SK-N-SH (cell line): ENCODE measurements around the gene CDIPT. TPM values are rescaled to one million over a fixed set of nuclear protein-coding genes. Genes with fewer than 3 reads are reported as not detected.

Experiments used
- CTCF ChIA-PET: fragments of 300-600, 350-600 bp; formaldehyde crosslinking; extraction: SDS; loops from one replicate; lab custom pipeline; 2021; lab: Yijun Ruan, JAX
- POLR2A ChIA-PET: fragments of 350-600 bp; sonication (Branson Sonifier 250); formaldehyde crosslinking; extraction: SDS; loops from one replicate; lab custom pipeline; 2020; ENCODE audit warnings: antibody characterized with exemption, inconsistent platforms; lab: Yijun Ruan, JAX
- DNase-seq: peaks from one replicate; pipeline ENCODE4 v3.0.0; 2012
- H2AFZ ChIP-seq: fragments of 200-600 bp; sonication (generic); 2 replicates; pipeline ENCODE4 v1.8.1; 2016; ENCODE audit warnings: antibody characterized with exemption, mild to moderate bottlenecking, low read depth
- H3F3A ChIP-seq: fragments of 200-600 bp; sonication (generic); replicated peaks from 2 replicates; pipeline ENCODE3; 2016; ENCODE audit warnings: antibody characterized with exemption, mild to moderate bottlenecking; ENCODE audit not compliant: insufficient read depth
- H3K27ac ChIP-seq, 2 experiments: fragments of 200-500 bp in 1 of 2; fragments of 200-600 bp in 1 of 2; sonication (Bioruptor generic) in 1 of 2; sonication (generic), shearing (Covaris generic) in 1 of 2; 2 replicates each; pipeline versions ENCODE4 v1.5.1 to v1.6.1; 2014 to 2016; ENCODE audit warnings: low read depth in 2 of 2, inconsistent platforms in 1 of 2, low read length in 1 of 2, mild to moderate bottlenecking in 1 of 2, mixed read lengths in 1 of 2
- H3K27me3 ChIP-seq: fragments of 200-600 bp; sonication (generic), shearing (Covaris generic); 2 replicates; pipeline ENCODE4 v1.6.1; 2016; ENCODE audit warnings: mixed run types; ENCODE audit not compliant: insufficient read depth
- H3K36me3 ChIP-seq, 2 experiments: fragments of 200-500 bp in 1 of 2; fragments of 200-600 bp in 1 of 2; sonication (Bioruptor generic) in 1 of 2; sonication (generic) in 1 of 2; replicated peaks in 1 of 2; 2 replicates each; pipeline versions ENCODE3 to v1.5.1; 2014 to 2016; ENCODE audit warnings: low read length in 1 of 2, mild to moderate bottlenecking in 1 of 2; ENCODE audit not compliant: insufficient read depth in 2 of 2, control insufficient read depth in 1 of 2
- H3K4me1 ChIP-seq, 2 experiments: fragments of 200-500 bp in 1 of 2; fragments of 200-600 bp in 1 of 2; sonication (Bioruptor generic) in 1 of 2; sonication (generic), shearing (Covaris generic) in 1 of 2; 2 replicates each; pipeline versions ENCODE4 v1.5.1 to v1.6.1; 2014 to 2016; ENCODE audit warnings: low read depth in 1 of 2, low read length in 1 of 2, mixed run types in 1 of 2; ENCODE audit not compliant: insufficient read depth in 2 of 2, control insufficient read depth in 1 of 2
- H3K4me2 ChIP-seq: fragments of 200-600 bp; sonication (generic), shearing (Covaris generic); 2 replicates; pipeline ENCODE4 v1.6.1; 2017; ENCODE audit warnings: mixed run types
- H3K4me3 ChIP-seq, 2 experiments: fragments of 200-500 bp in 1 of 2; fragments of 200-600 bp in 1 of 2; sonication (Bioruptor generic) in 1 of 2; sonication (generic), shearing (Covaris generic) in 1 of 2; 2 replicates each; pipeline versions ENCODE4 v1.5.1 to v1.8.1; 2014 to 2016; ENCODE audit warnings: low read depth in 2 of 2, inconsistent platforms in 1 of 2, low read length in 1 of 2, mild to moderate bottlenecking in 1 of 2, mixed read lengths in 1 of 2, moderate library complexity in 1 of 2
- H3K79me2 ChIP-seq: fragments of 200-600 bp; sonication (generic); 2 replicates; pipeline ENCODE4 v1.8.1; 2017; ENCODE audit warnings: mild to moderate bottlenecking; ENCODE audit not compliant: insufficient read depth
- H3K9ac ChIP-seq: fragments of 200-600 bp; sonication (generic); 2 replicates; pipeline ENCODE4 v1.6.1; 2017; ENCODE audit warnings: mixed run types
- H3K9me2 ChIP-seq: fragments of 200-600 bp; sonication (generic); 2 replicates; pipeline ENCODE4 v1.6.1; 2017; ENCODE audit warnings: mixed run types
- H3K9me3 ChIP-seq: fragments of 200-600 bp; sonication (generic); 2 replicates; pipeline ENCODE4 v1.6.1; 2017; ENCODE audit warnings: mixed run types, mild to moderate bottlenecking, moderate library complexity
- H4K20me1 ChIP-seq: fragments of 200-600 bp; sonication (generic); 2 replicates; pipeline ENCODE4 v1.6.1; 2017; ENCODE audit warnings: mild to moderate bottlenecking, mixed run types; ENCODE audit not compliant: insufficient read depth
- EP300 ChIP-seq, 2 experiments: IDR thresholded peaks; 2 replicates each; pipeline versions ENCODE4 v1.4.0 to v1.6.1; 2012; ENCODE audit warnings: borderline replicate concordance in 1 of 2, low read depth in 1 of 2, low read length in 1 of 2
- EZH2phosphoT487 ChIP-seq: fragments of 200-600 bp; sonication (generic); IDR thresholded peaks from 2 replicates; pipeline ENCODE4 v1.6.1; 2017; ENCODE audit warnings: low read depth, mixed run types, mild to moderate bottlenecking, antibody characterized with exemption, moderate library complexity, borderline replicate concordance
- FOSL2 ChIP-seq: IDR thresholded peaks from 2 replicates; pipeline ENCODE4 v1.4.0; 2012; ENCODE audit warnings: low read depth, mild to moderate bottlenecking, moderate library complexity, borderline replicate concordance
- FOXJ3 ChIP-seq: sonication (generic); formaldehyde crosslinking; IDR thresholded peaks from 2 replicates; pipeline ENCODE4 v1.5.1; 2020; ENCODE audit warnings: mild to moderate bottlenecking, missing genetic modification reagents
- MAX ChIP-seq: IDR thresholded peaks from 2 replicates; pipeline ENCODE4 v1.4.0; 2012; ENCODE audit warnings: low read depth
- NRF1 ChIP-seq: IDR thresholded peaks from 2 replicates; pipeline ENCODE4 v1.6.1; 2012; ENCODE audit warnings: low read depth, mild to moderate bottlenecking, low read length
- RCOR1 ChIP-seq: fragments of 150-350 bp; IDR thresholded peaks from 2 replicates; pipeline ENCODE4 v1.6.1; 2017; ENCODE audit warnings: antibody characterized with exemption, low read length
- RFX5 ChIP-seq: IDR thresholded peaks from 2 replicates; pipeline ENCODE4 v1.6.1; 2012; ENCODE audit warnings: mild to moderate bottlenecking, improper control_type of control experiment, low read length
- ZBTB33 ChIP-seq: IDR thresholded peaks from 2 replicates; pipeline ENCODE4 v1.4.0; 2012; ENCODE audit warnings: low read depth, borderline replicate concordance
- WGBS: methylation state at CpG from one replicate; pipeline ENCODE4 v1.1.6; 2017; ENCODE audit warnings: low lambda C conversion rate; 5-methylcytosine and 5-hydroxymethylcytosine counted together
- polyA plus RNA-seq, 3 experiments: library from polyadenylated mRNA; depleted of rRNA; stranded (reverse); fragments of >200 nt; gene quantifications; 2 replicates each; pipeline ENCODE4 v1.2.3, GENCODE V29; 2012
- TF ChIP-seq, protein P1 (sequence below): IDR thresholded peaks from 2 replicates; pipeline ENCODE4 v1.6.1; 2012; ENCODE audit warnings: mild to moderate bottlenecking, low read depth, low read length, moderate library complexity
- TF ChIP-seq, protein P2 (sequence below): fragments of 150-350 bp; IDR thresholded peaks from 2 replicates; pipeline ENCODE4 v1.6.1; 2017; ENCODE audit warnings: antibody characterized with exemption, low read length, low read depth, borderline replicate concordance
- TF ChIP-seq, protein P3 (sequence below): IDR thresholded peaks from 2 replicates; pipeline ENCODE4 v1.4.0; 2012; ENCODE audit warnings: low read depth, borderline replicate concordance

The CDIPT gene
- polyA plus RNA-seq, 1 of the 3 experiments (the other 2 are of a cell fraction): 90.7 TPM

DNA sequence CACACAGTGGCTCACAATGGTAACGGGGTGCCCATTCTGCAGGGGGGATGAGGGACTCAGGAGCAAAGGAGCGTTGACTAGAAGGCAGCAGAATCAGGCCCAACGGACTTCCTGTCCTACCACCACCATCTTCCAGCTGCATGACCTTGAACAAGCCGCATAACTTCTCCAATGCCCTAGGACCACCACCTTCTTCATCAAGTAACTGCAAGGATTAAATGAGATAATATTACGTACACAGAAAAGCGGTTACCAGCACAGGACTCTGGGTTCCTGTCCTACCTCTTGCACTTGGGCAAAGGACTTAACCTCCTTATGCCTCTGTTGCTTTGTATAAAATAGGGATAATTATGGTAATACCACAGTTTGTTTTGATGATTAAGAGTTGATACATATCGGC is 41.9 kb upstream of the CDIPT start:
- 92% methylated on average over 6 of the region's 7 CpGs for WGBS
- TF ChIP-seq, protein P1, sequence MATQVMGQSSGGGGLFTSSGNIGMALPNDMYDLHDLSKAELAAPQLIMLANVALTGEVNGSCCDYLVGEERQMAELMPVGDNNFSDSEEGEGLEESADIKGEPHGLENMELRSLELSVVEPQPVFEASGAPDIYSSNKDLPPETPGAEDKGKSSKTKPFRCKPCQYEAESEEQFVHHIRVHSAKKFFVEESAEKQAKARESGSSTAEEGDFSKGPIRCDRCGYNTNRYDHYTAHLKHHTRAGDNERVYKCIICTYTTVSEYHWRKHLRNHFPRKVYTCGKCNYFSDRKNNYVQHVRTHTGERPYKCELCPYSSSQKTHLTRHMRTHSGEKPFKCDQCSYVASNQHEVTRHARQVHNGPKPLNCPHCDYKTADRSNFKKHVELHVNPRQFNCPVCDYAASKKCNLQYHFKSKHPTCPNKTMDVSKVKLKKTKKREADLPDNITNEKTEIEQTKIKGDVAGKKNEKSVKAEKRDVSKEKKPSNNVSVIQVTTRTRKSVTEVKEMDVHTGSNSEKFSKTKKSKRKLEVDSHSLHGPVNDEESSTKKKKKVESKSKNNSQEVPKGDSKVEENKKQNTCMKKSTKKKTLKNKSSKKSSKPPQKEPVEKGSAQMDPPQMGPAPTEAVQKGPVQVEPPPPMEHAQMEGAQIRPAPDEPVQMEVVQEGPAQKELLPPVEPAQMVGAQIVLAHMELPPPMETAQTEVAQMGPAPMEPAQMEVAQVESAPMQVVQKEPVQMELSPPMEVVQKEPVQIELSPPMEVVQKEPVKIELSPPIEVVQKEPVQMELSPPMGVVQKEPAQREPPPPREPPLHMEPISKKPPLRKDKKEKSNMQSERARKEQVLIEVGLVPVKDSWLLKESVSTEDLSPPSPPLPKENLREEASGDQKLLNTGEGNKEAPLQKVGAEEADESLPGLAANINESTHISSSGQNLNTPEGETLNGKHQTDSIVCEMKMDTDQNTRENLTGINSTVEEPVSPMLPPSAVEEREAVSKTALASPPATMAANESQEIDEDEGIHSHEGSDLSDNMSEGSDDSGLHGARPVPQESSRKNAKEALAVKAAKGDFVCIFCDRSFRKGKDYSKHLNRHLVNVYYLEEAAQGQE: no peak
- Histone ChIP-seq H3K9me3 (no peaks in the 10 kb centered on the region), H2AFZ (no peak overlapping the region), H3K27me3 (no peaks in the 10 kb centered on the region), H3K4me2 (no peak overlapping the region), H3K4me1 (peaks cover 0 to 4% of the 10 kb centered on the region in 2 experiments; a peak in 1 of 4 replicates), H4K20me1 (no peaks in the 10 kb centered on the region), H3K9ac (no peak overlapping the region), H3K36me3 (peaks cover 4 to 6% of the 10 kb centered on the region in 2 experiments), H3K27ac (no peak overlapping the region), H3K9me2 (no peaks in the 10 kb centered on the region), H3F3A (peaks cover 22% of the 10 kb centered on the region), H3K4me3 (no peak overlapping the region), H3K79me2 (peaks cover 41% of the 10 kb centered on the region)
- DNase-seq: no peak
- ChIA-PET CTCF (interaction anchor here (0.6 kb wide), 1 partner anchor 88 kb away, joined by 3 read pairs; no protein-coding TSS in a partner anchor), POLR2A (no interaction called here)

- no peaks in the 10 kb centered on the region for H3K9me3 ChIP-seq
- ChIA-PET CTCF (no interaction called here), POLR2A (no interaction called here)
- no peak overlapping the region for H3K27ac ChIP-seq
- no peak for DNase-seq
- no peak overlapping the region for H3K4me3 ChIP-seq
- peaks cover 0 to 9% of the 10 kb centered on the region in 2 experiments; a peak in 1 of 4 replicates for H3K4me1 ChIP-seq
- H3K4me2 ChIP-seq: no peak overlapping the region; the same call in 1 of the 2 replicates
- H3K9ac ChIP-seq: no peak overlapping the region
- H3K79me2 ChIP-seq: peaks cover 41% of the 10 kb centered on the region
- 95% methylated on average over 4 of the region's 4 CpGs for WGBS
- no peaks in the 10 kb centered on the region for H3K9me2 ChIP-seq
- H3K36me3 ChIP-seq: peaks cover 3 to 4% of the 10 kb centered on the region in 2 experiments
- H3K27me3 ChIP-seq: no peaks in the 10 kb centered on the region
- peaks cover 18% of the 10 kb centered on the region for H3F3A ChIP-seq
- 0 out of 2 replicates have a peak, but pooled peaks cover 3% of the 10 kb centered on the region for H4K20me1 ChIP-seq
- no peak overlapping the region for H2AFZ ChIP-seq
- TF ChIP-seq, protein P2, sequence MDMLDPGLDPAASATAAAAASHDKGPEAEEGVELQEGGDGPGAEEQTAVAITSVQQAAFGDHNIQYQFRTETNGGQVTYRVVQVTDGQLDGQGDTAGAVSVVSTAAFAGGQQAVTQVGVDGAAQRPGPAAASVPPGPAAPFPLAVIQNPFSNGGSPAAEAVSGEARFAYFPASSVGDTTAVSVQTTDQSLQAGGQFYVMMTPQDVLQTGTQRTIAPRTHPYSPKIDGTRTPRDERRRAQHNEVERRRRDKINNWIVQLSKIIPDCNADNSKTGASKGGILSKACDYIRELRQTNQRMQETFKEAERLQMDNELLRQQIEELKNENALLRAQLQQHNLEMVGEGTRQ: no peak
- TF ChIP-seq NRF1 (no peak), RCOR1 (no peak), FOSL2 (no peak), MAX (no peak), RFX5 (no peak), EZH2phosphoT487 (no peak), FOXJ3 (CRISPR knock-in tag) (no peak), EP300 (IDR thresholded peaks at IDR 0.05; ENCODE audit: borderline replicate concordance in 1 of 2, low read depth in 1 of 2, low read length in 1 of 2) (no peak), ZBTB33 (no peak)
- TF ChIP-seq, protein P1: no peak
- TF ChIP-seq, protein P3, sequence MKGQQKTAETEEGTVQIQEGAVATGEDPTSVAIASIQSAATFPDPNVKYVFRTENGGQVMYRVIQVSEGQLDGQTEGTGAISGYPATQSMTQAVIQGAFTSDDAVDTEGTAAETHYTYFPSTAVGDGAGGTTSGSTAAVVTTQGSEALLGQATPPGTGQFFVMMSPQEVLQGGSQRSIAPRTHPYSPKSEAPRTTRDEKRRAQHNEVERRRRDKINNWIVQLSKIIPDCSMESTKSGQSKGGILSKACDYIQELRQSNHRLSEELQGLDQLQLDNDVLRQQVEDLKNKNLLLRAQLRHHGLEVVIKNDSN: no peak
Measured at GRCh38 chr16:29903590-29903989, 40.6 kb upstream of the CDIPT start.
